Smooth muscle cell of the brain vasculature (primary cell): ENCODE measurements around the gene FBXO8.
"Not testable (repeated sequence)": the region's sequence is repeated elsewhere in the genome, so short reads cannot be mapped to it uniquely, and the experiment has no call there.

Experiments used
- DNase-seq: peaks from one replicate; pipeline ENCODE4 v3.0.0-alpha.2; 2012; ENCODE audit warnings: low read depth, low spot score

Gene FBXO8

DNA sequence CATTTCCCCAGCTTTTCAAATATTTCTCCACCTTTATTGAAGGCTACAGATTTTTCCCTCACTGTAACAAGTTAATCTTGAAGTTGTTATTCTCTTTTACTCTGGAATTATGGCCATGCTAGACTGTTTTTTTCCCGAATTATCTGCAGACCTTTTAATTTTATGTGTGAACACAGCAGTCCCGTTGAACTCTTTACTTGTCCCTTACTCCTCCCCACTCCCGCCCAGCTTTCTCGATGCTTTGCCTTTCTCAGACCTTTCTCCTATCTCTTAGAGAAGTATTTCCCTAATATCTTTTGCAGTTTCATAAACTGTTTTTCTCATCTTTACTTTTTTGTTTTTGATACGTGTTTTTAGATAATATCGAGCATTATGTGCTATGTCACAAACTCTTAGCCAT is 1.0 kb upstream of the FBXO8 start:
- DNase-seq: peak; percentile 2

DNA sequence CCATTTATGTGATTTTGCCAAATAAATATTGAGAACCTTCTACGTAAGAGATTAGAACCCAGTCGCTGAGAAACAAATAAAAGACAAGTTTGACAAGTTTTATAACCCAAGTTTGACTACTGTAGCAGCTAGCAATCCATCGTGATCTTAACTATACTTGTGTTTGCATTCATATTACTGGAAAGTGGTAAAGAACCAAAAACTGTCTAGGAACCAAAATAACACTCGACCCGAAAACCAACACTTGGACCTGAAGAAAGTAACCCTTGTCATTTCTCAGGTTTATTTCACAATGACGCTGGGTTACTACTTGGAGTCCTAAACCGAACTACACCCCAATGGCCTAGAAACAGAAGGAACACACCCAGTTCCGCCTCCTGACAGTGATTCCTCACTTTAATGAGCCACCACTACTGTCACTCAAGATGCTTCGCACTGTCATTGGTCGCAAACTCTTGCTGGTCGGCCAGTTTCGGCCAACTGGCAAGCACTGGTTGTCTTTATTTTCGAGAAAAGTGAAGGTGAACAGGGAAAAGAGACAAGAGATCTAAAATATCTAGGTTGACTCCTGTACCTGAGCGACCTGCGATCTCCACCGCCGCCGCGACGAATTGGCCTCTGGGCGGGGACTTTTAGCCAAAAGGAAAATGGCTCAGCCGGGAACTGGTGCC is 496 bp downstream of the FBXO8 start:
- peak; percentile 77 for DNase-seq

DNA sequence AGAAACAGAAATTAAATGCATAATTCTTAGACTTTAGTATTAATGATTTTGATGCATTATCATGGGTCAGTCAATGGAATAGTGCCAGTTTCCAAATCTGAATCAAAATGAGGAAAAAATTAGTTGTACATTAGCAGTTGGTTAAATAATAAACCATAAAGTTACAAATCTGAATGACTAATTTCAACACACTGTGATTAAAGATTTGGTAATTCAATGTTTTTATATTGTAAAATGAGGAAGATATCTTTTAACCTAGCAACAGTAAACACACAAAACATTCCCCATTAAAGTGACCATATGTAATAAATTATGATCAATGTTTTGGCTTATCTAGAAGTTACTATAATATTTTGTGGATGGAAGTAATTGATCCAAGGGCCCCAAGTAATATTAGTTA is 1.6 kb downstream of the FBXO8 start:
- no peak for DNase-seq

DNA sequence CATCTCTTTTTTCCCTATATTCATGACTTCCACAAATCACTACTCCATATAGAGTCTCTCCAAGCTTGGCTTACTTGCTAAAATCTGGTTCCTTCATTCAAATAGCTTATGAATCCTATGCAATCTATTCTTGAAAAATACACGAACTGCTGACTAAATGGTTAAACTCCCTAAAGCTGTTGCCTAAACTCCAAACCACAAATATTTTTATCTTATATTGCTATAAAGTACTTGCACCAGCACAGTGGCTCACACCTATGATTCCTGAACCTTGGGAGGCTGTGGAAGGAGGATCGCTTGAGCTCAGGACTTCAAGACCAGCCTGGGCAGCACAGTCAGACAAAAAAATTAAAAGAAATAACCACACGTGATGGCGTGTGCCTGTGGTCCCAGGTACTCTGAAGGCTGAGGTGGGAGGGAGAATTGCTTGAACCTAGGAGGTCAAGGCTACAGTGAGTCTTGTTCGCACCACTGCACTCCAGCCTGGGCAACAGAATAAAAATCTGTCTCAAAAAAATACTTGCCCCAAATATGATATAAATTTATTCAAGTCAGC is 2.2 kb downstream of the FBXO8 start:
- no peak for DNase-seq

DNA sequence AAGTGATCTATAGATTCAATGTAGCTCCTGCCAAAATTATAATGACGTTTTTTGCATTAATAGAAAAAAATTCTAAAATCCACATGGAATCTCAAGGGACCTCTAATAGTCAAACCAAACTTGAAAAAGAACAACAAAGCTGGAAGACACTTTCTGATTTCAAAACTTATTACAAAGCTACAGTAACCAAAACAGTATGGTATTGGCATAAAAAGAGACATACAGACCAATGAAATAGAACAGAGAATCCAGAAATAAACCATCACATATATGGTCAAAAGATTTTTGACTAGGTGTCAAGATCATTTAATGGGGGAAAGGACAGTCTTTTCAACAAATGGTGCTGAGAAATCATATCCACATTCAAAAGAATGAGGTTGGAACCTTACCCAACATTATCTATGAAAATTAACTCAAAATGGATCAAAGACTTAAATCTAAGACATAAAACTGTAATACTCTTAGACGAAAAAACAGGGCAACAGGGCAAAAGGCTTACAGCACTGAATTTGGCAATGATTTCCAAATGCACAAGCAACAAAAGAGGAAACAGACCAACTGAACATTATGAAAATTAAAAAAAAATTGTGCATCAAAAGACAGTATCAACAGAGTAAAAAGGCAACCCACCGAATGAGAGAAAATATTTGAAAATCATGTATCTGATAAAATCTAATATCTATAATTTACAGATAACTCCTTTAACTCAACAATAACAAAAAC is 3.9 kb downstream of the FBXO8 start:
- no peak for DNase-seq

DNA sequence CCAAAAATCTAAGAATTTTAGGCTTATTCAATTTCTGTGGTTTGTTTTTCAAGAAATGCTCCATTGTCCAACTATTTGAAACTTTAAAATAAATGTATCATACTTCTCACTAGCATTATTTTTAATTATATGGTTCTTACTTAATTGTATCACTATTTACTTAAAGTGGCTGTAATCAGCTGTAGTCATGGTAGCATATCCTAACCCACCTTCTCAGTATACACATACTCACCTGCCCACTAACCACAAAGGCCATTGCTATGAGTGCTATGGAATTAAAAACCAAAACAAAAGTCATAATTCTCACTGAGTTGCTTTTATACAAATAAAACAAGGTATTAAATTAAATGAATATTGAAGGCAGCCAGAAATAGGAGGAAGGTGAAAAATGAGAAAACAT is 5.0 kb downstream of the FBXO8 start:
- no peak for DNase-seq

DNA sequence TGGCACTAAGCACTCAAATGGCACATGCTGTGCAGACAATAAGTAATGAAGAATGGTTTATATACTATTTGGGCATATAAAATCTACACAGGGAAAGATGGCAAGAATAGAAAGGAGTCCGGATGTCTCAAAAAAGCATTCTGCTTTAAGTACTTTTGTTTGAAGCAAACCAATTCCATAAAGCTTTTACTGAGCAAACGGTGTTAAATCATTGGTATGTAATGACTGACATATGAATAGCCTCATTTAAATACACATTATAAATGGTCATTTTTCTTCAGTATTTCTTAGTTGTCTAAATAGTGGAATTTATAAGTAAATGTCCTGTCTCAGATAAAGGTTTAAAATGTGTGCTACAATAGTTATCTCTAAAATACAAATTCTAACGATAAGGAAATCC is 6.0 kb downstream of the FBXO8 start:
- no peak for DNase-seq

DNA sequence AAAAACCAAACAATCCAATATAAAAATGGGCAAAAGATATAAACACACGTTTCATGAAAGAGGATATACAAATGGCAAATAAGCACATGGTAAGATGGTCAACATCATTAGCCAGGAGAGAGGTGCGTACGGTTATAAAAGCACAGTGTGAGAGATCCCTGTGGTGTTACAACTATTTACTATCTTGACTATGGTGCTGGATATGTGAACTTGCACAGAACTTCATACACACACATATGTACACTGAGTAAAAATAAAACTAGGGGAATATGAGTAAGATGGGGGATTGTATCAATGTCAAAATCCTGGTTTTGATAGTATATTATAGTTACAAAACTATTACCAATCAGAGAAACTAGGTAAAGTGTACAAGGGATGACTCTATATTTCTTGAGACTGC is 8.4 kb downstream of the FBXO8 start:
- no peak for DNase-seq

DNA sequence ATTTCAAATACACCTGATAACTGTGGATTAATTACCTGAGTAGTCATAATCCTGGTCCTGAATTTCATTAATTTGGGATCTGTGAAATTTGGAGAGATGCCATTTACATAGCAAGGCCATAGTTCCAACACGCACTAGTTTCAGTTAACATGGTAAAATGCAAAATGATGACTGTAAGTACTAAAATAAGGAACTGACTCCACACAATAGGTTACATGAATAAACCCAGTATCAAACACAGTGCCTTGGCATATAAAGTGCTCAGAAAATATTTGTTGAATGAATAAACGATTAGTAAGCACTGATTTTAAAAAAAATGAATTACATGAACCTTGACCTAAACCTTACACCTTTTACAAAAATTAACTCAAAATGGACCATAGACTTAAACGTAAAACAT is 9.0 kb downstream of the FBXO8 start:
- no peak for DNase-seq

DNA sequence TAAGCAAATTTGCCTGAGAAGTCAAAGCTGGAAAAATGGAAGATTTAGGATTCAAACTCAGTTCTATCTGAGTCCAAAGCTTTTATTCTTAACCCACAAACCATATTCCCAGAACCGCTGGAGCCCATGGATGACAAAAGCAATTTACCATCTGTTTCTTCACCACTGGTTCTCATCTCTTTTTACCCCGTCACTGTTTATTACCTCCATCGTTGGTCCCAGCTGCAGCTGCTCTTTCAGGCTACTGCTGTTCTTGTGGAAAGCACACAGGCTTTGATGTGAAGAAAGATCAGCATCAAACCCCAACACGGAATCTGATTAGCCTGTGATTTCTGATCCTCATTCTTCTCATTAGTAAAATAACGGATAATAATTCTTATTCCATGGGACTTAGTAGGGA is 9.5 kb downstream of the FBXO8 start:
- DNase-seq: no peak

DNA sequence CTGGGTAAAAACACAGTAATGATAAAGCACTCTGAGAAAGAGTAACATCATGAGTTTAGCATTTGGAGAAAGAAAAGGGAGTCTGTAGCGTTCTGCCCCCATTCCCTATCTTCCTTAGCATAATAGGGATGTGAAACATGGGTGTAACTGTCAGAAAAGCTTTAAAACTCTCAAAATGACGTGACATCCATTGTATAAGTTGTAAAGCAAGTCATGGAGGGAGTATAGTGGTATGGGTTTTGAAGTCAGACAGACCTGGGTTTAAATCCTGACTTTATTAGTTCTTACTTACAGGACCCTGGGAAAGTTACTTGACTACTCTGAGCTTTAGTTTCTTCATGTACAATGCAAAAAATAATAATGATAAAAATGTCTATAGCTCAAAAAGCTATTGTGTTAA is 17.1 kb downstream of the FBXO8 start:
- no peak for DNase-seq

DNA sequence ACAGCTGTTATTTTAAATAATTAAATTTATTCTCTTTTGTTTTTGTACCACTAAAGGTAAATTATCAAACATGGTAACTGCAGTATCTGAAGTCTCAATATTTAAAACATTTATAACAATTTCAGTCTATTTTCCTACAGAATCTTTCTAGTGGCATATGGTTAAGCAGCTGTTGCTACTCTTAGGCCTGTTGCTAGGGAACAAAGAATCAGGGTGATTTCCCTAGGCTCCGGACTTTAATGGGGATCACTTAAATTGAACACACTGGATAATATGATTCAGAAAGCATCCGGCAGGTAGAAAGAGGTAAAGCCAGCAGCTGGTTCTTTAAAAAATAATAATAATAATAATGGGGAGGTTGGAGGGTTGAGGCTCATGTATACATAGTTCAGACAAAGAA is 17.6 kb downstream of the FBXO8 start:
- DNase-seq: no peak

DNA sequence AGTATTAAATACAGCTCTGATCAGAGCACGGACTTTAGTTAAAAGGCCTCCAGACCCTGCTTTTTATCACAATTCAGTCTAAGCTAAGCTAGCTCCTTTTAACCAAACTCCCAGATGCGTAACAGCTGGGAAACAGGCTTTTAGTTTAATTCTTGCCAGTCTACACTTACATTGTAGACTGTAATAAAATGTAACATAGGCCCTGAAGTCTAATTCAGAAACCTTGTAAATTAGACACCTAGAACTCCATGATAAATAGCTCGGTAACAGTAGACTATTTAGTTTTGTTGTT is 20.1 kb downstream of the FBXO8 start:
- DNase-seq: no peak

DNA sequence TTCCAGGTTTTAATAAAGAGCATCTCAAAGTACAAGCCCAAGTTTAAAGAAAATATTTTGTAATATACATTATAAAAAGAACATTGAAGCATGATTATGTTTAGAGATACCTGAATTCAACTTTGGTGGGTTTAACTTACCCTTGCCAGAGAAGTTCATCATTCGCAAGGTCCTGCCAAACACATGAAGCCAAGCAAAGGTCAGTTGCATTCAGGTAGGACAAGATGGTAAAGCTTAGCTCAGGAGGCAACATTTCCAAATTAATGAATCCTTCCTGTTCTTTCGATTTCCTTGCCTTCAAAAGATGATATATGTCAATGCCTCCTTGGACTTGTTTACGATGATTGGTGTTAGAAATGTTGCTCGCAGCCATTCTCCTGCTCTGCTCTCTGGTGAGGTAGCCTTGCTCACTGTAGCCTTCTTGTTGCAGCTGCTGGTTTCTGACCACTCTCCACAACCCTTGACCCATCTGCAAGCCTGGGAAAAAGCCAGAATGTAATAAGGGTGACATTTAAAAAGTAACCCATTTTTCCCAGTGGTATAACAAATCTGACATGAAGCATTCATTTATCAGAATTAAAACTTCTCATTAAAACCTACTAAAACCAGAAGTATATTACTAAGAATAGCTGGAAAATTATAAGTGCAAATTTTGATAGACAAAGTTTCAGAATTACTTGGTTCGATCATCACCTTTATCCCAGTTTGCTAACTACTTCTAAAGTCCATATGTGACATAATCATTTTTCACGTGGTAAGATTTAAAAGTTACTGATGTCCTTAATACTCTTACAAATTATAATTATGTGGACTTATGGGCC is 20.6 kb downstream of the FBXO8 start:
- DNase-seq: no peak

DNA sequence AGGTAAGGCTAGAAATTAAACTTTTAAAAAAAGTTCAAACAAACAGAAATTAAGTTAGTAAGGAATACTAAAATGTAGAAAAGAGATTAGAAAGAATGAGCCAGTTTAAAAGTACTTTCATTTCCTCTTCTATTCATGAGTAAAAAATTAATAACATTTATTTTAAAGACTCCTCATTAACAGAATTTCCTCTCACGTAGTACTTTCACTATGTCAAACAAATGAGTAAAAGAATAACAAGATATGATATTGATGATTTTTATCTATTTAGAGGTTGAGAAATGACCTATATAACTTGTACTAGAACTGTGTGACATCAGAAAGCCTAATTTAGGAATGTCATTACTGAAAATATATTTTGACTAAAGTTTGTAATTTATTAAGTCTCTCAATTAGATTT is 22.0 kb downstream of the FBXO8 start:
- not testable (repeated sequence) for DNase-seq

DNA sequence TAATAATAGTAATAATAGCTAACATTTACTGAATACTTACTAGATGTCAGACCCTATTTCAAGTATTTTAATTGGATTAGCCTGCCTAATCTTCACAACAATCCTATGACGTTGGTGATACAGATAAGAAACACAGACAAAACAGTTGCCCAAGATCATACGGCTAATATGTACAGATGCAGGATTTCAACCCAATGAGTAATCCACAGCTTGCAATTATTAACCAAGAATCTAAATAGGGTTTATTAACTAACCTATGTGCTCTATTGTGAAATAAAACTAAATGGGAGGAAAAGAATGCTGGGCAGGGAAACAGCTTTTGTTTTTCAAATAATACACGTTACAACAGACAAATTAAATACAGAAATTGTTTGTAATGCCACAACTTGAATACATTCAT is 23.4 kb downstream of the FBXO8 start:
- DNase-seq: no peak

DNA sequence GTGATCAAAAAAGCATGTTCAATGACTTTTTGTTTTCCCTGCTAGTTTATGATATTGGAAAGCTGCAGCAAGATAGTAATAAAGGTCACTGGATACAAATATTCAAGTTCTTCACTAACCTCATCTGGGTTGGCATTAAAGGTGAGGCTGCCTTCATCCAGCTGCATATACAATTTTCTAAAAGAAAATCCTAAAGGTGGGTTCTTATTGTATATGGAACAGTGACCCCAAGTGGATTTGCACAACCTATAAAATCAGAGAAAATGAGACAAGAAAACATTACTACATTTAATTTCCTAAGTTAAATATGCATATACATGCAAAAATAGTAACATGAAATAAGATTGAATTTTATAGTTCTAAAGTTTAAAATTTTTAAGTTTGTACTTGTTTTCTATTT is 23.9 kb downstream of the FBXO8 start:
- no peak for DNase-seq

DNA sequence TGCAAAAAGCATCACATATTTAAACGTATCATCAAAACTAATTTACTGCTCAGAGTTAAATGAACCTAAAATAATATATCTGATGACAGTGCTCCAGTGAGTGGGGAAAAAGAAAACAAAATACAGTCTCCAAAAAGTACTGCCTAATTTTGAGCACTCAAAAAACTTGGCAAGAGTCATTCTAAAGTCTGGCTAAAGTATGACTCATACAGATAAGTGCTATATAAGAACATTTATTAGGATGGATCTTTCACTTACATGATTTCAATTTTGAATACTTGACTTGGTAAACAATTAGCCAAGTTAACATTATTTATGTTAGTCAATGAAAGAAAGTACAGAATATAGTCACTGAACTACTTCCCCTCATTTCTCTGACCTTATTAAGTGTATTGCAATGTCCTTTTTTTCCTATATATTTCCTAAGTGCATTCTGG is 27.2 kb downstream of the FBXO8 start:
- DNase-seq: no peak

DNA sequence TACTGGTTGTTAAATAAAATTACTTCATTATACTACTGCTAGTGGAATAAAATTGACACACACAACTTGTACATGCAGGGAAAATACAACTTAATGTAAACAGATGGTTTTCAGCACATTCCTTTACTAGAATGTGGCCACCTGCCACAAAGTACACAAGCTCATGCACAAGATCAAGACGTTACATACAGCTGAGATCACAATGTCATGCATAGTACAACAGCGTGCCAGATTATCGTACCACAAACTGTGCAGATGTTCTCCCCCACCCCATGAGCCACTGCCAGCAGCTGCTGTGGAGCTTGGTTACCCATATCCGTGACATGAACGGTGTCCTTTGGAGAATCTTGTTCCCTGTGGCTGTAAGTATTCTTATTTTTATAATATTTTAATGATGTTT is 27.7 kb downstream of the FBXO8 start:
- peak; percentile 17 for DNase-seq

DNA sequence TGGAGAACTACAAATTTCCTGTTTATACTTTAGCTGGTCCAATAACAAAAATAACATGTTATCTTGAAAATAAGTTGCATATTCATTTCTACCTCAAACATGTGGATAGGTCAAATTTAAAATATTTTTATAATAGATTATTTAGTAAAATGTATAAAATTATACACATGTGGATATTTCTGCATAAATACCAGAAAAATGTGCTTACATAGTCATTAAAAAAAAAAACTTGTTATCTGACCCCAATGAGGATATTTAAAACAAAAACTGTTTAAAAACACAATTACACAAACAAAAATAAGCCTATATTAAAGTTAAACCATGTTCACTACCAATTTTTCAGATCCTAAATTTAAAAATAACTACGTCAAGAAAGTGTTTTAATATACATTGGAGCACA is 28.1 kb downstream of the FBXO8 start:
- DNase-seq: no peak

DNA sequence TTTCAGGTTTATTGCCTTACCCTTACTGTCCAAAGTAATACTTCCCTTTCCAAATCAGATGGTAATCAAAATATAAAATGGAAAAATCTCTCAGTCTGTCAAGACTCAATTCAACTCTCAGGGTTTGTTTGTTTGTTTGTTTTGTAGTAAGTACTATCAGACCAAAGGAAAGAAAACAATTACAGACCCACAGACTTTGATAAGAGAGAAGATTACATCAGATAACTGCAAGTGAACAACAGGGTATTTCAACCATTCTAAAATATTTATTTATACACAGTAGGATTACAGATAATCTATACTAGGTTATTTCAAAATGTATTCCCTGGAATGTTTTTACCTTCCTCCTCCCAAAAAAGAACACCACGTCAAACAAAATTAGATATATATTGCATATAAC is 28.9 kb downstream of the FBXO8 start:
- DNase-seq: no peak

DNA sequence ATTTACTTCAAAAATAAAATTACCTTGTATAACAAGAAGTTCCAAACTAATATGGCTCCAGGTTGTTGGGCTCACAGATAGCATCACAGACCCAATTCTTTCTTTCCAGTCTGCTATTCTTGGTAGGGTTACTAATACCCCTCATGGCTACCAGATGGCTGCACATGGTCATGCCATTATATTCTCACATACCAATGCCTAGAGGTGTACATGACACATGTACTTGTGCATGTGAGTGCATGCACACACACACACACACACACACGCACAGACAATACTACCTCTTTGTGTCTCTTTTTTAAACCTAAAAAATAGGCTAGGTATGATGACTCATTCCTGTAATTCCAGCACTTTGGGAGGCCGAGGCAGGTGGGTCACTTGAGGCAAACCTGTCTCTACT is 31.1 kb downstream of the FBXO8 start:
- no peak for DNase-seq

DNA sequence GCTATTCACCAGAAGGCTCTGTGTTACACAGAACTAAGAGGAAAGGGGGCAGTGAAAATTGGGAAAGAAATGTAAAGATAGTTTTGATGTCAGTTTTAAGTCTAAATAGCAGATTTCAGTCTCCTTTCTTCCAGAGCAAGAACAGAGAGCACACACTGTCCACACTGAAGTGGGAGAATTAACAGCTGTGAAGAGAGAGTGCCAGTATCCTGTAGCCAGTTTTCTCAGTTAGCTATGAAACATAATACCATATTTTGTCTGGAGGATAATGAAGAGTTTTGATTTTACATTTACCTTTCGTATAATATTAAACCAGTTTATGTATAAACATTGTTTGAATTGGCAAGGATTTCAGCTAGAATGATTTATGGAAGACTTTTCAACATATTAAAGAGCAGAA is 35.1 kb downstream of the FBXO8 start:
- no peak for DNase-seq
